ENCODE measurements around the gene UBE2F. TPM values are rescaled to one million over a fixed set of nuclear protein-coding genes. Genes with fewer than 3 reads are reported as not detected.

The UBE2F gene
- total and polyA plus RNA-seq, 7 donors: 50.7 to 115 (median 67.8) TPM

DNA sequence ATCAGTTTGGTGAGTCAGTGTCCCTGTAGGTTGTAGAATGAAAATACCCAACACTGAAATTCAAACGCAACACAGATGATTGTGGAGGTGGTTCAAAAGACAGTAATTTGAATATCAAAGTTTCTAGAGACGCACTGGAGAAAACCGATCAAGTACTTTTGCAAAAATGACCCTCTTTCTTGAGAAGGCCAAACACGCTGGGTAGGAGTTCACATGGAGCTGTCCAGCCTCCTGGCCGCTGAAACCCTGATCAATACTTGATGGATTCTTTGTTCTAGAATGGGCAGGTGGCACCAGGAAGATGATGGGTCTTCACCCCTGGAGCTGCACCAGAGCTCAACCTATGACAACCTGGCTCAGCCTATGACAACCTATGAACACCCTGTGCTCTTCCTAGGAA, 39.7 kb upstream of the UBE2F start:
- H3K36me3 ChIP-seq: no peaks in the 10 kb centered on the region
- TF ChIP-seq, protein P1, sequence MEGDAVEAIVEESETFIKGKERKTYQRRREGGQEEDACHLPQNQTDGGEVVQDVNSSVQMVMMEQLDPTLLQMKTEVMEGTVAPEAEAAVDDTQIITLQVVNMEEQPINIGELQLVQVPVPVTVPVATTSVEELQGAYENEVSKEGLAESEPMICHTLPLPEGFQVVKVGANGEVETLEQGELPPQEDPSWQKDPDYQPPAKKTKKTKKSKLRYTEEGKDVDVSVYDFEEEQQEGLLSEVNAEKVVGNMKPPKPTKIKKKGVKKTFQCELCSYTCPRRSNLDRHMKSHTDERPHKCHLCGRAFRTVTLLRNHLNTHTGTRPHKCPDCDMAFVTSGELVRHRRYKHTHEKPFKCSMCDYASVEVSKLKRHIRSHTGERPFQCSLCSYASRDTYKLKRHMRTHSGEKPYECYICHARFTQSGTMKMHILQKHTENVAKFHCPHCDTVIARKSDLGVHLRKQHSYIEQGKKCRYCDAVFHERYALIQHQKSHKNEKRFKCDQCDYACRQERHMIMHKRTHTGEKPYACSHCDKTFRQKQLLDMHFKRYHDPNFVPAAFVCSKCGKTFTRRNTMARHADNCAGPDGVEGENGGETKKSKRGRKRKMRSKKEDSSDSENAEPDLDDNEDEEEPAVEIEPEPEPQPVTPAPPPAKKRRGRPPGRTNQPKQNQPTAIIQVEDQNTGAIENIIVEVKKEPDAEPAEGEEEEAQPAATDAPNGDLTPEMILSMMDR (IDR thresholded peaks at IDR 0.05): no peak
- no peak for TF ChIP-seq EP300 (IDR thresholded peaks at IDR 0.05)
- H3K4me1 ChIP-seq: peaks cover 0 to 31% (median 24%) of the 10 kb centered on the region in 4 donors
- no peak for DNase-seq
- H3K4me3 ChIP-seq: no peak overlapping the region
- intact Hi-C loops (cut with DNase I): loop anchor here (5.0 kb wide), 1 partner anchor 40 kb away; the partner anchor contains the start of gene UBE2F
- no peaks in the 10 kb centered on the region for H3K27me3 ChIP-seq
- whole genome bisulfite sequencing, 2 donors: 86 to 90% methylated on average over 5 of the region's 5 CpGs
- no peak overlapping the region for H3K27ac ChIP-seq
- no peaks in the 10 kb centered on the region for H3K9me3 ChIP-seq

DNA sequence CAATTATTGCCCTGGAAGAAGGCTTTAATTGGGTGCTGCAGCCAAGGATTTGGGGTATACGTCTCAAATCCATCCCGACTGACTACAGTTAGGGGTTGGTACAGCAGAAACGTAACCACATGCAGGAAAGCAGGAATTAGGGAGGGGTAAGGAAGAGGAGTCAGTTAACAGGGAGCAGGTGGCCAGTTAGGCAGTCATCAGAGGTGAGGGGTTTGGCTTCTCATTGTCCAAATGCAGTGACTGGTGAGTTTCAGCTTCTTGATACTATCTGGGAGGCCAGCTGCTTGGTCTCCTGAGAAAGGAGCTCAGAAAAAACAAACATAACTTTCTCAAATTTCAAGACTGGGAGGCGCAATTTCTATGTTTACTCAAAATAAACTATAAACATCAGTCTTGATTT, 38.8 kb upstream of the UBE2F start:
- WGBS, 2 donors: 74 to 83% methylated on average over 4 of the region's 4 CpGs
- H3K27me3 ChIP-seq: no peaks in the 10 kb centered on the region
- H3K9me3 ChIP-seq: no peaks in the 10 kb centered on the region
- no peak overlapping the region for H3K27ac ChIP-seq
- H3K4me1 ChIP-seq: peaks cover 0 to 30% (median 21%) of the 10 kb centered on the region in 4 donors
- TF ChIP-seq POLR2A (IDR thresholded peaks at IDR 0.05): no peak
- peak in 1 of 4 donors; percentile 24 for TF ChIP-seq POLR2AphosphoS5 (IDR thresholded peaks at IDR 0.05)
- intact Hi-C loops (cut with DNase I): loop anchor here (5.0 kb wide), 1 partner anchor 39 kb away; the partner anchor contains the start of gene UBE2F
- no peak overlapping the region for H3K4me3 ChIP-seq
- H3K36me3 ChIP-seq: no peaks in the 10 kb centered on the region
- DNase-seq: no peak

DNA sequence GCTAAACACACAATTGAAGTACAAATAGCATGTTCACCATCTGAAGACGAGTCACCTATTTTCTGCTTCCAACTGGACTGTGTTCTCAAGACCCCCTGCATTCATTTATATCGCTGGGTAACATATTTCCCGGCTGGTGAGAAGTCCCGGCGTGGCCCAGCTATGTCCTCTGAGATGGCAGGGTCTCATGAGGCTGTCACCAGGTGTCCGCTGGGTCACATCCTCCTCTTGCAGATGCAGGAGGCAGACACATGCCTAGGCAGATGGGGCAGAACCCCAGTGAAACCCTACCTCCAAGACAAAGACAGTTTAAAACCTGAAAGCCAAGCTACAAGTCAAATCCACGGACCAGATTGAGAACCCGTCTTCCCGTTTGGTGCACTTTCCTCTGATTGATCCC, 36.8 kb upstream of the UBE2F start:
- Histone ChIP-seq H3K27ac (no peak overlapping the region), H3K9me3 (no peaks in the 10 kb centered on the region), H3K36me3 (no peaks in the 10 kb centered on the region), H3K27me3 (no peaks in the 10 kb centered on the region), H3K4me1 (peaks cover 0 to 19% (median 15%) of the 10 kb centered on the region in 4 donors), H3K4me3 (no peak overlapping the region)
- DNase-seq: no peak
- intact Hi-C loops (cut with DNase I): loop anchor here (5.0 kb wide), 1 partner anchor 37 kb away; the partner anchor contains the start of gene UBE2F
- TF ChIP-seq POLR2A (IDR thresholded peaks at IDR 0.05): no peak
- TF ChIP-seq, protein P1 (IDR thresholded peaks at IDR 0.05): no peak
- no peak for TF ChIP-seq EP300 (IDR thresholded peaks at IDR 0.05)
- no peak for TF ChIP-seq POLR2AphosphoS5 (IDR thresholded peaks at IDR 0.05)
- 93 to 95% methylated on average over 9 of the region's 9 CpGs for WGBS, 2 donors

DNA sequence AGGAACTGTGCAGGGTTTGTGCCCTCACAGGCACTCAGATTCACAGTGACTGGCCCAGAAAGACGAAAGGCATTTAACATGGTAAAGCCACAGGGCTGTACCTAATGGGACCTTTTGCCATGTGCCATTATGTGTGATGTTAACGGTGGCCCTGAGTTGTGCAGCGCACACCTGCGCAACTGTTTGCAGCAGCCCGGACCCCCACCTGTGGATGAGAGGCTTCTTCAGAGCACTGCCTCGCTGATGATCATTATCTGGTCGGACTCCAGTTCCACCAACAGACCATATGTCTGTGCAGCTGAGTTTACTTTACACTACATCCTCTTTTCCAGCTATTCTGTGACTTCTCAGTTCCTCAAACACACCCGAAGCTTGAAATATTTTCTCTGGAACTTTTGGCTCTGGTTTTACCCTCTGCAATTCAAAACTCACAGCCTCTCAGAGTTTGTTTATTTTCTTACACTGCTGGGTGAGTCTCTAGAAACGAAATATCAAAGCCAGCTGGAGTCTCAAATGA, 35.6 kb upstream of the UBE2F start:
- intact Hi-C loops (cut with DNase I): no loop called here
- peaks cover 0 to 19% (median 15%) of the 10 kb centered on the region in 4 donors for H3K4me1 ChIP-seq
- H3K36me3 ChIP-seq: no peaks in the 10 kb centered on the region
- 47 to 61% methylated on average over 9 of the region's 9 CpGs for WGBS, 2 donors
- H3K27me3 ChIP-seq: no peaks in the 10 kb centered on the region
- DNase-seq: no peak
- H3K4me3 ChIP-seq: no peak overlapping the region
- TF ChIP-seq POLR2AphosphoS5 (IDR thresholded peaks at IDR 0.05): no peak
- TF ChIP-seq POLR2A (IDR thresholded peaks at IDR 0.05): no peak
- TF ChIP-seq, protein P1 (IDR thresholded peaks at IDR 0.05): no peak
- no peak for TF ChIP-seq EP300 (IDR thresholded peaks at IDR 0.05)
- peak overlapping the region; percentile 42 to 56 (median 50) for H3K27ac ChIP-seq
- H3K9me3 ChIP-seq: no peaks in the 10 kb centered on the region

DNA sequence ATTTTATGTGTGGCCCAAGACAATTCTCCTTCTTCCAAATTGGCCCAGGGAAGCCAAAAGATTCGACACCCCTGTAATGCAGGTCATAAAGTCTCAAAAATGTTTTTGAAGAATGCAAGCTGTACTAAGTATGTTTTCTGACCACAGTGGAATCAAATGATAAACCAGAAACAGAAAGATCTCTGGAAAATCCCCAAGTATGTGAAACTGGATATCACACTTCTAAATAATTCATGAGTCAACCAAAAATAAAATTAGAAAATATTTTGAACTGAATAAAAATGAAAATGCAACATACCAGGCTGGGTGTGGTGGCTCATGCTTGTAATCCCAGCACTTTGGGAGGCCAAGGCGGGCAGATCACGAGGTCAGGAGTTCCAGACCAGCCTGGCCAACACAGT, 34.1 kb upstream of the UBE2F start:
- no peak for DNase-seq
- Histone ChIP-seq H3K36me3 (no peaks in the 10 kb centered on the region), H3K27ac (peak overlapping the region in 3 of 4 donors; percentile 28 to 50 (median 49)), H3K9me3 (no peaks in the 10 kb centered on the region), H3K27me3 (no peaks in the 10 kb centered on the region), H3K4me1 (peaks cover 0 to 19% (median 15%) of the 10 kb centered on the region in 4 donors), H3K4me3 (no peak overlapping the region)
- TF ChIP-seq EP300 (IDR thresholded peaks at IDR 0.05) (no peak), POLR2AphosphoS5 (IDR thresholded peaks at IDR 0.05) (peak in 1 of 4 donors; percentile 14), POLR2A (IDR thresholded peaks at IDR 0.05) (no peak)
- TF ChIP-seq, protein P1 (IDR thresholded peaks at IDR 0.05): no peak
- 60 to 67% methylated on average over 3 of the region's 3 CpGs for WGBS, 2 donors
- intact Hi-C loops (cut with DNase I): no loop called here
